Activated T-cell treated with anti-CD3 and anti-CD28 coated beads for 1 hour (primary cell): ENCODE data around the gene UTP15.

Experiments used
- DNase-seq: peaks from one replicate; pipeline ENCODE4 v3.0.0-alpha.2; 2020; ENCODE audit warnings: low read depth

Gene UTP15

GRCh38 chr5:73623901-73624404 lies 58.4 kb downstream of the UTP15 start:
- no peak for DNase-seq

- DNase-seq, result no peak
Measured at GRCh38 chr5:73624888-73625287, 59.3 kb downstream of the UTP15 start.

- no peak for DNase-seq
Measured at GRCh38 chr5:73625372-73625943, 59.9 kb downstream of the UTP15 start.

DNA sequence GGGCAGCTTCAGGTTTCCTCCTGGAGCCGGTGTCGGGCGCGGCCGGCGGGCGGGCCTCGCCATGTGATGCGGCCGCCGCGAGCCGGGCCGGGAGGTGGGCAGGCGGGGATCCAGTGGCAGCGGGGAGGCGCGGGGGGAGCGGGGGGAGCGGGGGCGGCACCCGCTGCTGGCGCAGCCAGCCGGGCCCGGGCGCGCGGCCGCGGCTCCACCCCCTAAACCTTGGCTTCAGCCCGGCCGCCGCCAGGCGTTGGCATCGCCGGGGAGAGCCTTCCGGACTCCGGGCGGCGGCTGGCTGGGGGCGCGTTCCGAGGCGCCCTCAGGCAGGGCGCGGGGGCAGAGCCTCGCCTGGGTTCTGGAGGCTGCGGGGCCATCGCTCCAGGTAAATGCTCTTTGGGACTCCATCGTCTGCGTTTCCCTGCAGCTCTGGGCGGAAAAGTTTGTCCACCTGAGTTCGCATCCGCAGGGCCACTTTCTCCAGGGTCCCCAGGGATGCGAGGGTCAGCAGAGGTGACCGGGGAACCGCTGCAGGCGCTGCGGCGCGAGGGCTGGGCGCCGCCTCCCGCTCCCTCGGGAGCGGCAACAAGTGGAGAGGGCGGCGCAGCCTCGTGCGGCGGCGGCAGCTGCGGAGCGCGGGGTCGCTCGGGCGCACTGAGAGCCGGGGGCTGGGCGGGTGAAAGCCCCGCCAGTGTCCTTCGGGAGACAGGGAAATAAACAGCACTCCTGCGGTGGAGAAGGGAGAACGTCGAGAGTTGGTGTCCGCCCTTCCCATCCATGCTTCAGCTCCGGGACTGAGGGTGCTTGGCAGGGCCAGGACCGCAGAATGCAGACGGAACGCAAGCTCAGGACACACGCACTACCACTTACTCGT lies 60.6 kb downstream of the UTP15 start, which contains the start of gene ARHGEF28:
Gene ARHGEF28 (plus strand): TSS at position 253 of the 868 bp plus-strand sequence. CDS start 58,656 bp downstream, outside the sequence.
- DNase-seq, result no peak

- no peak for DNase-seq
Measured at GRCh38 chr5:73626814-73627313, 61.3 kb downstream of the UTP15 start.

- no peak for DNase-seq
Measured at GRCh38 chr5:73629456-73629855, 63.9 kb downstream of the UTP15 start.

DNA sequence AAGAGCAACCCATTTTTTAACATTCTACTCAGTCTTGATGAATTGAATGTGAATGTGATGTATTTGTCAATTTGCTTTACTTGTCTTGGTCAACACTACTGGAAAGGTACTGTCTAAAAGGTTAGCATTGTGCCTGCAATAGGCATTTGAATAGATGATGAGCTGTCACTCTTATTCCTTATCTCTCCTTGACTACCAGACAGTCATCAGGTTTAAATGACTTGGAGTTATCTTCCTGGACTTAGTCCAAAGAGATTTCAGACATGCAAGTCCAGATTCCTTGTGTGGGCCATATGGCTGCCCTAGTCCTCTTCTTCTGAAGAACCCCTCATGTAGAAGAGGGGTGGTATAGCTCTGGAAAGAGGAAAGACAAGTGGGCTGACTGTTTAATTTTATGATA lies 65.2 kb downstream of the UTP15 start:
- DNase-seq, result no peak

- DNase-seq, result no peak
Measured at GRCh38 chr5:73631500-73631899, 66.0 kb downstream of the UTP15 start.
